ENCODE data around the gene RABL3.

- TF ChIP-seq POLR2A (IDR thresholded peaks at IDR 0.05): no peak
- TF ChIP-seq CTCF (IDR thresholded peaks at IDR 0.05): no peak
- no peak for TF ChIP-seq EP300 (IDR thresholded peaks at IDR 0.05)
Observed at GRCh38 chr3:120640231-120640630, 102.1 kb downstream of the RABL3 start.

Data from upper lobe of left lung (tissue), 4 donors.